Testis (tissue), 2 donors: Measurements from ENCODE around the gene ABCB8.

ENCODE experiments used
- POLR2A ChIP-seq: fragments of 450-650 bp; IDR thresholded peaks from one replicate; pipeline ENCODE4 v1.6.1; 2017; ENCODE audit warnings: antibody characterized with exemption, mild to moderate bottlenecking, moderate library complexity
- TF ChIP-seq, protein P1 (sequence below), 3 experiments: fragments of 450-650 bp in 2 of 3; fragments of 200-600 bp in 1 of 3; sonication (generic) in 1 of 3; IDR thresholded peaks; one replicate each; pipeline ENCODE4 v1.5.1; 2016 to 2019; ENCODE audit warnings: antibody characterized with exemption in 3 of 3, mild to moderate bottlenecking in 2 of 3, moderate library complexity in 1 of 3

DNA sequence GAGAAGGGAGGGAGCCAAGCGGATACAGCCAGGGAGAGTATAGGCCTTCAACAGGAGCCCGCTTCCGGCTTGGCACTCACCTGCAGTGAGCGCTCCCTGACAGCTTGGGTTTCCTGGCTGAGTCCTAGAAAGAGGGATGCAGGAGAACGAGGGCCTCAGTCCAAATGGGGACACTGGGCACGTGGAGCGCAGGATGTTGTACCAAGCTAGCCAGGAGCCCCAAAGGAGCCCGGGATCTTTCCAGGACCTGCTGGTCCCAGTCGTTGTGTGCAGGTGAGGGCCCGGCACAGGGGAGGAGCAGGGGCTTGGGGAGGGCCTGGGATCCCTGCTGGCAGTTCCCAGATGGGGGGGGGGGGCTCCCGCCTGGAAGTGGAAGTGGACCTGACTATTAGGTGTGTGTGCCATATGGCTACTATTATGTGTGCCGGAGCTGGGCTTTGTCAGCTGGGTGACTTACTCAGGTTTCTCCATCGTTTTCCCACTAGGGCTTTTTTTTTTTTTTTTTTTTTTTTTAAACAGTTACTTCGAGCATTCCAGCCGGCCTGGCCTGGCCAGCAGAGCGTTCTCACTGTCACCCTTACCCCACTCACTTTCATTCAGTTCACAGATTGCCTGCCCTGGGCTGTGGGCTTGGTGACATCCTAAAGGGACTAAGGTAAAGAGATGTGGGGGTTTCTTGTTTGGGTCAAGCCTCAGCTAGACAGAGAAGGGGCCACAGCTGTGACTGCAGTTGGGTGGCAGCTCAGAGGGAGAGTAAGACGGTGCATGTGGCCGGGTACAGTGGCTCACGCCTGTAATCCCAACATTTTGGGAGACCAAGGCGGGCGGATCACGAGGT is 61.9 kb downstream of the ABCB8 start:
- TF ChIP-seq, protein P1, sequence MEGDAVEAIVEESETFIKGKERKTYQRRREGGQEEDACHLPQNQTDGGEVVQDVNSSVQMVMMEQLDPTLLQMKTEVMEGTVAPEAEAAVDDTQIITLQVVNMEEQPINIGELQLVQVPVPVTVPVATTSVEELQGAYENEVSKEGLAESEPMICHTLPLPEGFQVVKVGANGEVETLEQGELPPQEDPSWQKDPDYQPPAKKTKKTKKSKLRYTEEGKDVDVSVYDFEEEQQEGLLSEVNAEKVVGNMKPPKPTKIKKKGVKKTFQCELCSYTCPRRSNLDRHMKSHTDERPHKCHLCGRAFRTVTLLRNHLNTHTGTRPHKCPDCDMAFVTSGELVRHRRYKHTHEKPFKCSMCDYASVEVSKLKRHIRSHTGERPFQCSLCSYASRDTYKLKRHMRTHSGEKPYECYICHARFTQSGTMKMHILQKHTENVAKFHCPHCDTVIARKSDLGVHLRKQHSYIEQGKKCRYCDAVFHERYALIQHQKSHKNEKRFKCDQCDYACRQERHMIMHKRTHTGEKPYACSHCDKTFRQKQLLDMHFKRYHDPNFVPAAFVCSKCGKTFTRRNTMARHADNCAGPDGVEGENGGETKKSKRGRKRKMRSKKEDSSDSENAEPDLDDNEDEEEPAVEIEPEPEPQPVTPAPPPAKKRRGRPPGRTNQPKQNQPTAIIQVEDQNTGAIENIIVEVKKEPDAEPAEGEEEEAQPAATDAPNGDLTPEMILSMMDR (IDR thresholded peaks at IDR 0.05) = no peak
- no peak for TF ChIP-seq POLR2A
